Measurements from ENCODE around the gene FAM13A.
"Not testable (repeated sequence)": the region's sequence is repeated elsewhere in the genome, so short reads cannot be mapped to it uniquely, and the experiment has no call there.

Gene FAM13A

DNA sequence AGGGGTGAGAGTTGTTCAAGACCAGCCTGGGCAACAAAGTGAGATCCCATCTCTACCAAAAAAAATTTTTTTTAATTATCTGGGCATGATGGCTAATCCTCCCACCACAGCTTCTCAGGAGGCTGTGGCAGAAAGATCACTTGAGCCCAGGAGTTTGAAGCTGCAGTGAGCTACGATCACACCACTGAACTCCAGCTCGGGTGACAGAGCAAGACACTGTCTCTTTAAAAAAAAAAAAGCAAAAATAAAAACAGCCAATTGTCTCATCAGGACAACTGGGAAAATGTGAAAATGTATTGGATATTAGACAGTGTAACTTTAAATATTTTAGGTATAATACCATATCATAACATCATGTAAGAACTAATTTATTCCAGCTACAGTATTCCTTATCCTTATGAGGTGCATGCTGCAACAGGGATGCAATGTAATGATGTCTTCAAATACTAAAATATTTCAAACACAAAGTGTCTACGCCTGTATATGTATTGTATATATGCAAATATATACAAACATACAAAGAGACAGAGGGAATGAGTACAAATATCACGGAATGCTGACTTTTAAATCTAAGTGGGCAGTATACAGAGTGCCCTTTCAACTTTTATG, 17.2 kb downstream of the FAM13A start:
- no peak for DNase-seq

DNA sequence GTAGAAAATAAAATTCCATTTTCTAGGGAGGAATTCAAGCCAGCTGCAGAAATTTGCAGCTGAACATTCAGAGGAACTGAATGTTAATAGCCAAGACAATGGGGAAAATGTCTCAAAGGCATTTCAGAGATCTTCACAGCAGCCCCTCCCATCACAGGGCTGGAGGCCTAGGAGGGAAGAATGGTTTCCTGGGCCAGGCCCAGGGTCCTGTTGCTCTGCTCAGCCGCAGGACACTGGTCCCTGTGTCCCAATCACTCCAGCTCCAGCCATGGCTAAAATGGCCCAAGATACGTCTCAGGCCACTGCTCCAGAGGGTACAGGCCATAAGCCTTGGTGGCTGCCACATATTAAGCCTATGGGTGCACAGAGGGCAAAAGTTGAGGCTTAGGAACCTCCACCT, 20.4 kb downstream of the FAM13A start:
- DNase-seq, result no peak

DNA sequence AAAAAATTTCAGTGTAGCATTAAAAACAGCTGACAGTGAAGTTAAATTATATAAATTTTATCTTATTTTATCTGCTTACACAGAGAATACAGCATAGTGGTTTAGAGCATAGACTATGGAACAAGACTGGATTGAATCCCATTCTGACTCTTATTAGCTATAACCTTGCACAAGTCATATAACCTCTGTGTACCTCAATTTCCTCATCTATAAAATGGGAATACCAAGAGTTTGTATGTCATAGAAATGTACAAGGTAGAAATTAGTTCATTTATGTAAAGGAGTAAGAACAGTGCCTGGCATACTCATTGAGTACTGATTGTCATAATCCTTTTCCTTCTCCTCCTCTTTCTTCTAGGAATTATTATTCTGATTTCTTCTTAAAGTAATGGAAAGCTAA, 25.7 kb downstream of the FAM13A start:
- DNase-seq, result no peak

DNA sequence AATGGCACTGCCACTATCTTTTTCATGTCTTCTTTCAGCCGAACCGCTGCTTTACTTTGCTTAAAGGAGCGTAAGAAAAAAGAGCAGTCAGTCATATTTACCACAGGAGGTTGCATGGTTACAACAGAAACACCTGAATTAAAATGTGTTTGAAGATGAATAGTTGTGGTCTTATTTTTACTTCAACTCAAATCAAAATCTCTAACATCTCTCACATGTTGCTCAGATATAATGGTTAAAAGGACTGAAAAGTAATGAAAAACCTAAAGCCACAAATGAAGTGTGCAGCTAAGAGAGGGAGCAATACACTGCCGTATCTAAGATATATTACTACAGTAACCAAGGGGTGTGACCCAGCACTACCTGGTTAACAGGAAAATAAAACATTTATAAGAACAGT, 27.4 kb downstream of the FAM13A start:
- DNase-seq, result no peak

DNA sequence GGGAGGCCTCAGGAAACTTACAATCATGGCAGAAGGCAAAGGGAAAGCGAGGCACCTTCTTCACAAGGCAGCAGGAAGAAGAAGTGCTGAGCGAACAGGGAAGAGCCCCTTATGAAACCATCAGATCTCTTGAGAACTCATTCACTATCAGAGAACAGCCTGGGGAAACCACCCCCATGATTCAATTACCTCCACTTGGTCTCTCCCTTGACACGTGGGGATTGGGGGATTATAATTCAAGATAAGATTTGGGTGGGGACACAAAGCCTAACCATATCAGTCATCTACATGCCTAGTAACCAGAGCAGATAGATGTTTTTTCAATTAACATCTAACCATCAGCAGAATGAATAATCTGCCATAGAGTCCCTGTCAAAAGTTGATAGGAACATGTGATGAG, 30.4 kb downstream of the FAM13A start:
- DNase-seq, result no peak

DNA sequence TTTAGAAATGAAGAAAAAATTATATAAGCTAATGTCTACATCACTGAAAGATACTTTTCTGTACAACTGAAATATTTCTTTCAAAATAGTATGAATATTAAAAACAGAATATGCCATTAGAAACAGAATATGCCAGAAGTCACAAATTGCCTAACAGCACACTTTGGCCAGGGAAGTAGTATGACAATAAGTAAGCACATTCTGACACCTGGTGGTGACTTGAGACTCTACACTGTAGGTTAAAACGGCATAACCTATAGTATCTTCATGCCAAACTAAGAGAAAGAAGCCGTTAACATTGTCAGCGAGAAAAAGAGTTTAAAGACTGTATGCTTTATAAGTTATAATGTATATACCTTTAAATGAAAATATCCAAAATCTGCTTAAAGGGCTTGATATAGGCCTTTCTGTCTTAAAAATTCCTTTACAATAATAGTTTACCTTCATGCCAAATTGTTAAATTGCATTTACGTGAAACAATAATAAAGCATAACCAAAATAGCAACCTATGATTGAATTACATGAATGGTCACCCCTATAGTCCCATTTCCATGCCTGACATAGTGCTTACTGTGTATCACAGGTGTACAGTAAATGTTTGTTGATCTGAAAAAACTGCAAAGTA, 32.8 kb downstream of the FAM13A start:
- no peak for DNase-seq

DNA sequence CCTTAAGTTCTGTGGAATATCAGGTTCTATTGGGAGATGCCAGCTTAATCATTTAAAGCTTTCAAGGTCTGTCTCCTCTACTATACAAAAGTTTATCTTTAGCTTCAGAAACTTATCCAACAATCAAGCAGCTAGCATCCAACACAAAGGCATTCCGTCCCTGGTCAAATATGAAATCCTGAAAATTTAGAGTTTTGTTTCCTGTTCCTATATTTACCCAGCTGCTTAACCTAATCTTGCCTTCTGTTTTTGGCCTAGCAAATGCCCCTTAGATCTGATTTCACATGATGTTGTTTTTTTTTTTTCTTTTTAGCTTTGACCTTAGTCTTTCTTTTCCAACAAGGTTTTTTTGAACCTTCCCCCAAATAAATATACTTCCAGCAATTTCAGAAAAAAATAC, 33.8 kb downstream of the FAM13A start:
- no peak for DNase-seq

DNA sequence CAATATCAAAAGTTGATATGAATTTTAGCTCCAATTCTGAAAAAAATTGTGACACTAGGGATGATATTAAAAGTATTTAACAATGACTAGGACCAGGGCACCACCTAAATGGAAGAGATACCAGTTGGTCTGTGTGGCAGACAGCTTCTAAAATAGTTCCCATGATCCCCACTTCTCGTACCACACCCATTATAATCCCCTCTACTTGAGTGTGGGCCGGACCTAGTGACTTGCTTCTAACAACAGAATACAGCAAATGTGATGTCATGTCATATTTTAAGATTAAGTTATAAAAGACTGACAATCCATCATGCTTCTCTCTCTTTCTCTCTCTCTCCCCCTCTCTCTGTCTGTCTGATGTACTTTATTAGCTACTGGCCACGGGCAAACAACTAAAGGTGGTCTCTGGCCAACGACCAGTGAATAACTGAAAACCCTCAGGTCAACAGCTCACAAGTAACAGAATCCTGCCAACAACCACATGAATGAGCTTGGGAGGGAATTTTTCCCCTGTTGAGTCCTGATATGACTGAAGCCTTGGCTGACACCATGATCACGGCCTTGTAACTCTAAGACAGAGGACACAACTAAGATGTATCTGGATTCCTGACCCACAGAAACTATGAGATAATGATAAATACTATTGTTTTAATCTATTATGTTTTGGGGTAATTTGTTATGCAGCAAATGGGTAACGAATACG, 34.4 kb downstream of the FAM13A start:
- DNase-seq, result no peak

DNA sequence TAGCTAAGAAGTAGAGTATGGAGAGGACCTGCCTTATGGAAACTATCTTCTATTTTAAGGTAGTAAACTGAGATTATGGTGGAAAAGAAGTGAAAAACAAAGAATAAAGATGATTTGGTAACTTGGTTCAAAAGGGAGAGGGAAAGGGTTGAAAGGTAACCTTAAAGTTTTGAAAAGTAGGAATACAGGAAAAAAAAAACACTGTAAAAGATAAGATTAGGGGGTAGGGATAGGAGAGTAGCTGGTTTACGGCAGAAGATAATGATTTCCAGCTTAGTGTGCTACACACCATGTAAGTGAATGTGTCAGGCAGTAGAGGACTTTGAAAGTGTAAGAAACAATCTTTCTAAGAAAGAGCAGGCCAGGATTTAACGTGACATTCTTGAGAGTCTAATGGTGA, 35.3 kb downstream of the FAM13A start:
- no peak for DNase-seq

DNA sequence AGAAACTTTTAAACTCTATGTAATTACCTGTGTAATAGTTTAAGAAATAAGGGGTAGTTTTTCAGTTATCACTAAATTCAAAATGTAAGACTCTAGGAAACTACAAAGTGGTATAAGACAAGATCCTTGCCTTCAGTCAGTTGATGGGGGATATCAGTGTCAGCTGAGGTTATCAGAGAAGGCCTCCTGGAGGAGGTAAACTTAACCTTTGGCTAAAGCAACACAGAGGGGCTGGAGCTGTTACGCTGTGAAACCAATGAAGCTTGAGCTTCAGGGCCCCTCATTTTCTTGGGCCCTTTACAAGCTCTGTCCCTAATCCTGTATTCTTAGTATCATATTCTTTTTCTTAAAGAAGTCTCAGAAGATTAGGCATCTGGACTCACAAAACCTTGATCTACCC, 35.9 kb downstream of the FAM13A start:
- DNase-seq, result no peak

DNA sequence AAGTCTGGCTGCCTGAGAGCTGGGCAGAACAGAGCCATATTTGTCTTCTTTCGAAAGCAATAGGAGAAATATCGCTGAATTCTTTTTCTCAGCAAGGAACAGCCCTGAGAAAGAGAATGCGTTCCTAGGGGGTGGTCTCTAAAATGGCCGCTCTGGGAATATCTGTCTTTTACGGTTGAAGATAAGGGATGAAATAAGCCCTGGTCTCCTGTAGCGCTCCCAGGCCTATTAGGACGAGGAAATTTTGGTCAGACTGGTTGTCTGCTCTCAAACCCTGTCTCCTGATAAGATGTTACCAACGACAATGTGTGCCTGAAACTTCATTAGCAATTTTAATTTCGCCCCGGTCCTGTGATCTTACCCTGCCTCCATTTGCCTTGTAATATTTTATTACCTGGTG, 42.1 kb downstream of the FAM13A start:
- DNase-seq, result not testable (repeated sequence)

DNA sequence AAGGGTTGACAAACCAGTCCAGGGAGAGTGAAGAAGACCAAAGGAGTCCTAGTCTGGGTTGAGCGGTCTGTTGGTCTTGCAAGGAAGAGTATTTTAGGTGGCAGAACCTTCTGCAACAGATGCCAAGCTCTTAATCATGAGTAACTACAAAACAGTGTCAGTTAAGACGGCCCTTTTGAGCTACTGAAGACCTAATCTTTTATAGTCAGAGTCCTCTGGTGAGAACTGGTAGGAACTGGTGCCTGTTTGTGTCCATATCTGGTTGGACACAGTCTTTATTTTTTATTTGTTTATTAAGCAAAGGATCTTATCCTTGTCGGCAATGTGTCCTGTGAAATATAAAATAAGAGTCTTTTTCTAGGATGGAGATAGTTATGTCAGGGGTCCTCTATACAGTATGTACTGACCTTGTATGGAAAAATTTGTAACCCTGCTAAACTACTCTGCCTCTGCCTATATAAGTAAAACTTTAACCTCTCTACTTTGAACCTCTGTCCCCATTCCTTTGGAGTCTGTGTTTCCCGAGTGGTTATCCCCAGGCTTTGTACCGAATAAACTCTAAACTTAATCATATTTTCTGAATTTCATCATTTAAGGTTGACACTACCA, 47.1 kb downstream of the FAM13A start:
- no peak for DNase-seq

DNA sequence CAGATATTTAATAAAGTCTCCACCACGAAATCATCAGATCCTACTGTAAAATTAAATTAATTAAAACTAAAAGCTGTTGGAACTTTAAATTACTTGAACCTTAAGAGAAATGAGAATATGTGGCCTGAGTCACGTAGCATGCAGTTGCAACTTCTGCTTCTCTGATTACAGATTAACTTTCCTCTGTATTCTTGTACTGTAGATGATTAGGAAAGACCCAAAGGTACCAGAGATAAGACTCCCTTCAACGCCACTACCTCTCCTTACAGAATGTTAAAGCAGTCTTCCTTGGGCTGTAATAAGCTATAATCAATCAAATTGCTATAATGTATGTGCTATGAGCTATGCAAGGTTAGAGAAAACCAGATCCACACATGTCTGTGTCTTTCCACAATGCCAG, 47.9 kb downstream of the FAM13A start:
- DNase-seq, result no peak

DNA sequence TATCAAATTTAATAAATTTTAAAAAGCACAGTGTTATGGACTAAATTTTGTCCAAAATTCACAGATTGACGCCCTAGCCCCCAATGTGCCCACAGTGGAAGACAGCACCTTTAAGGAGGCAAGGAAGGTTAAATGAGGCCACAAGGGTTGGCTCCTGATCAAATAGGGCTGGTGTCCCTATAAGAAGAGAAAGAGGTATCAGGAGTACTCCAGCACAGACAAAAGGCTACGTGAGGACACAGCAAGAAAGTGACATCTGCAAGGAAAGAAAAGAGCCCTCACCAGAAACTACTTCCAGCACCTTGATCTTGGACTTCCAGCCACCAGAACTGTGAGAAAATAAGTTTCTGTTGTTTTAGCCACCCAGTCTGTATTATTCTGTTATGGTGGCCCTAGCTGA, 48.8 kb downstream of the FAM13A start:
- no peak for DNase-seq

DNA sequence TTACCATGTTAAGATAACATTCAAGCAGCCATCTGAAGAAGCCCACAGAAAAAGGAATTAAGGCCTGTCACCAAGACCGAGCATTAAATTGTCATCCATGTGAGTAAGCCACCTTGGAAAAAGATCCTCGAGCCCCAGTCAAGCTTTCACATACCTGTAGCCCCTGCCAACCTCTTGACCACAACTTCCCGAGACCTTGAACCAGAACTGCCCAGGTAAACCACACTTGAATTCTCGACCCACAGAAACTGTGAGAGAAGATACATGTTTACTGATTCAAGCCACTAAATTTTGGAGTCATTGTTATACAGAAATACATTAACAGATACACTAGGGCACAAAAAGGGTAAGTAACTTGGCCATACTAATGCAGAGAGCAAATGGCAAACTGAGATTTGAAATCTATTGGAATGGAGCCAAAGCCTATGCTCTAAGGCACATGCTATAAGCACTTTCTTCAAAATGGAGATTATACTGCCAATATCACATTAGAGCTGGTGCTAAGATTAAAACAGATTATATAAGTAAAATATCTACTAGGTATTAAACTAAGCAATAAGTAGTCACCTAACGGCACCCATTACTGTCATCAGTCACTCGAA, 49.5 kb downstream of the FAM13A start:
- DNase-seq, result no peak

DNA sequence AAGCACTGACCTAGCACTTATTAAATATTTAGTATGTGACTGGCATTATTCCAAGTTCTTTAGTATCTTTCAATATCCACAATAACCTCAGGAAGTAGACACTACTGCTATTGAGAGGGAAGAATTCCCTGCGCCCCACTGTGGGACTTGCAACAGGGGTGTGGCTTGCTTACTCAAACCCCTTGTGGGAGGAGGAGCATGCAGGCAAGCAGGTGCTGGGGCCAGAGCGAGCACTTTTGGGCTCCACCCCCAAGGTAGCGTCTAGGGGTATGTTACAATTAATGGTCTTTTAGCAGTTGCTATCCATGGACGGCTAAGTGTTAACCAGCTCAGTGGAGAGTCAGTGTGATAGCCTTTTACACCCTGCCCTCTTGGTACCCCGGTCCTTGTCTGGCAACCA, 50.7 kb downstream of the FAM13A start:
- no peak for DNase-seq

DNA sequence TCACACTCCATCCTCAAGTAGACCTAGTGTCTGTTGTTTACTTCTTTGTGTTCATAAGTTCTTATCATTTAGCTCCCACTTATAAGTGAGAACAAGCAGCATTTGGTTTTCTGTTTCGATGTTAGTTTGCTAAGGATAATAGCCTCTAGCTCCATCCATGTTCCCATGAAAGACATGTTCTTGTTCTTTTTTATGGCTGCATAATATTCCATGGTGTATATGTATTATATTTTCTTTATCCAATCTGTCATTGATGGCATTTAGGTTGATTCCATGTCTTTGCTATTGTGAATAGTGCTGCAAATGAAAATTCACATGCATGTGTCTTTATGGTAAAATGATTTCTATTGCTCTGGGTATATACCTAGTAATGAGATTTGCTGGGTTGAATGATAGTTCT, 51.9 kb downstream of the FAM13A start:
- DNase-seq, result not testable (repeated sequence)

DNA sequence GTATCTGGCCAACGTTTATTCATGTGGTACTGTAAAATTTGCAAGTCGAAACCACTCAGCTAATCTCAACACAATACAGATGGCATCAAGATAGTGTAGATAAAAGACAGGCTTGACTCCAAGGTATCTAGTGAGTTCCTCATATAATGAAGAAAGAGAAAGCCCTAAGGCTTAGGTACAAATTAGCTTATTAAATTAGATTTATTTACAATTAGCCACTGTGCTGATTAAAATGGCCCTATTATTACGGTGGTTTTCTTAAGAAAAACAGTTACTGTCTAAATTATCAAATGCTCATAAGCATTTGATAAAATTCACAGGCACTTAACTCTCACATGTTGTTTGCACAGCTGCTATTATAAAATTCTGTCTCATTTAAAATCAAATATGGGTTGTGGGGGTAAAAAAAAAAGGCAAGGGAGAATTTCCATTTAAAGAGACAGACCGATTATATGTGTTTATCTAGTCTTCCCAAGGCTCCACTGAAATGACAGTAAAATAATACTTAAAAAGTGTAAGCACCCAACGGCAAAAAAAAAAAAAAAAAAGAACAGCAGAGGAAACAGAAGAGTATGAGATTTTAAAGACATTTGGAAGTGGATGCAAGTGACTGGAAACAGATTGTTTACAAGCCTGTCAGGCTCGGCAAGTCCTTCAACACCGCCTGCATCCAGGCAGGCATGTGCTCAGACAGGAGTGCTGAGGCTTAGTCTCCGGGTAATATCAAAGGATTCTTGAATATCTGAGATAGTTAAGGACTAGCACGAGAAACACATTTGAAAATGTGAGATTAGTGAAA, 55.1 kb downstream of the FAM13A start:
- DNase-seq, result no peak

DNA sequence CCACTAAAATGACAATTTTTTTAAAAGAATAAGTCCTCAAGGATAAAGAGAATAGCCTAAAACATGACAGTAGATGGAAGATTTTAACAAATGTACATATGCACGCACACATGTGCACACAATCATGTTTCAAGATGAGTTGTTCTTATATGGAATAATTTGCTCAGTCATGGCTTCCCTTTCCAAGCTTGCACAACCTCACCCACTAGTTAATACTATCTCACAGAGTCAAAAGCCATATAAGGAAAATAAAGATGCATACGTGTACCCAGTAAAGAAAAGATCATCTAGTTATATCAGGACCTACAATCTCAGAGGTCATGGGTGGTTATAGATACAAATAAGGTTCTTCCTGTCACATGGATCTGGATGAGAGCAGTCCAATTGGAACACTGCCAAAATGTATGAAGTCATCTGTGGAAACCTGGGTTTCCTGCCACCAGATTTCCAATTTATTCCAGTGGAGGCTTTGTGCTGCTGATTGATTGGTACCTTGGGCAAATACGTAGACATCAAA, 56.1 kb downstream of the FAM13A start:
- no peak for DNase-seq

DNA sequence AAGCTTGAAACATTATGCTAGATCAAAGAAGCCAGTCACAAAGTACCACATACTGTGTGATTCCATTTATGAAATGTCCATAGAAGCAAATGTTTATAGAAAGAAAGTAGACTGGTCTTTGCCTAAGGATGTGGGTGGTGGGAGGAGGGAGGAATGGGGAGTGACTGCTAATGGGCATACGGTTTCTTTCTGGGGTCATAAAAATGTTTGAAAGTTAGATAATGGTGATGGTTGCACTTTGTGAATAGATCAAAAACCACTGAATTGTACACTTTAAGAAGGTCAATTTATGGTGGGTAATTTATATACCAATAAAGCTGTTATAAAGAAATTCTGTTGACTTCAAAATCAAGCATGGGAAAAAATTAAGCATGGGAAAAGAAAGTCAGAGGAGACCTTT, 56.6 kb downstream of the FAM13A start:
- DNase-seq, result no peak

DNA sequence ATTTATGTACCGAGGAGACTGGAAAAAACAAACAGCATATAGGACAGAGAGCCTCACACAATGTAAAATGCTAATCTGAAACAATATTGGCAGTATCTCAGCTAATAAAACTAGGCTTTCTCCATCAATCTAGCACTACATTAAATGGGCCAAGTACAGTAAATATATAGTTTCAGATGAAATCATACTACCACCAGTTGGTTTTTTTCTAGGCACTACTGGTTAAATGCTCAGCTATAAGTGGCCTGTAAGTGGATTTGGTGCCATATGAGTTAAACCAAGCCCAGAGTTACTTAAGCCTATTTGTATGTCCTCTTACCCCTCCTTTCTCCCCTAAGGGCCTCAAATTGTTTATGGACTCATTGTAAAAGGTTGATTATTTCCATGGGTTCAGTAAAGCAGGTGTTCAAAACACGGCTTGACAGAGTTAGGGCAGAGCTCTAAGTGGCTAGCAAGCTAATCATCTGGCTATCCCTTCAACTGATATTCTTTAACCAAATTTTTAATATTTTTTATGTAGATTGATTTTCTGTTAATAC, 57.5 kb downstream of the FAM13A start:
- no peak for DNase-seq

DNA sequence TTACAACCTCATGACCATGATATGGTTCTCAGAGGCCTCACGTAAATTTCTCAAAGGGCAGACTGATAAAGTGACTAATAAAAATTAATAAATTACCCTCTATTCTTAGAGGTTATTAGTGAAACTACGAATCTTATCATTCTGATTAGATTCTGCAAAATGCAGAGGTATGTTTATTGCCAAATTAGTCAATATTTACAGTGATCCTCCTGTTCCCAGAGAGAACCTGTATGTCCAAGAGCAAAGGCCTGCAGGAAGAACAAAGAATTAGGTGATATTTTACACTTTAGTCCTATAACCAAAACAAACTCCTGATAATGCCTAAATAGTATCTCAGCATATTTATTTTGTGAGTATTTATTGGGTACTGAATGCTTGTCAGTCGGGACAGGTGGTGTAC, 58.1 kb downstream of the FAM13A start:
- DNase-seq, result no peak
